ENCODE results near the gene TRIB2. TPM values are rescaled to one million over a fixed set of nuclear protein-coding genes. Genes with fewer than 3 reads are reported as not detected.

The TRIB2 gene
- total RNA-seq, 4 donors from 2014 or later = 23.8 to 83.6 (median 40.1) TPM

DNA sequence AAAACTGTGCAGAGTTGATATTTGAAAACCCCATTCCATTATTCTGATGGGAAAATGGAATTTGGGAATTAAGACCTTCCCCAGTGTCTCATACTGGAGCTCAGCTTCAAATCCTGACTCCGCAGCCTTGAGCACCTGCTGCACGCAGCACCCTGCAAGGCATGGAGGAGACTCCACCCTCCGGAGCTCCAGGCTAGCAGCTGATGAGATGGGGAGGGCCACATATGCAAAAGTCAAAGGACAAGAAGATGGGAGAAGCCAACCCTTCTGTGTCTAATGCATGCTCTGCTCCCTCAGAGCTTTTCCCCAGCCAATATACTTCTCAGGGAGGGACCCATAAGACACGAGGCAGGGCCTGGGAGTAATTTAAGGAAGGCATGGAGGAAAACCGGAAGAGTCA is 34.7 kb upstream of the TRIB2 start:
- no peaks in the 10 kb centered on the region for H3K36me3 ChIP-seq
- no peak overlapping the region for H3K27ac ChIP-seq
- no peaks in the 10 kb centered on the region for H3K4me1 ChIP-seq
- DNase-seq = no peak
- no peaks in the 10 kb centered on the region for H3K27me3 ChIP-seq
- no peak for TF ChIP-seq POLR2A (IDR thresholded peaks at IDR 0.05)
- TF ChIP-seq, protein P1, sequence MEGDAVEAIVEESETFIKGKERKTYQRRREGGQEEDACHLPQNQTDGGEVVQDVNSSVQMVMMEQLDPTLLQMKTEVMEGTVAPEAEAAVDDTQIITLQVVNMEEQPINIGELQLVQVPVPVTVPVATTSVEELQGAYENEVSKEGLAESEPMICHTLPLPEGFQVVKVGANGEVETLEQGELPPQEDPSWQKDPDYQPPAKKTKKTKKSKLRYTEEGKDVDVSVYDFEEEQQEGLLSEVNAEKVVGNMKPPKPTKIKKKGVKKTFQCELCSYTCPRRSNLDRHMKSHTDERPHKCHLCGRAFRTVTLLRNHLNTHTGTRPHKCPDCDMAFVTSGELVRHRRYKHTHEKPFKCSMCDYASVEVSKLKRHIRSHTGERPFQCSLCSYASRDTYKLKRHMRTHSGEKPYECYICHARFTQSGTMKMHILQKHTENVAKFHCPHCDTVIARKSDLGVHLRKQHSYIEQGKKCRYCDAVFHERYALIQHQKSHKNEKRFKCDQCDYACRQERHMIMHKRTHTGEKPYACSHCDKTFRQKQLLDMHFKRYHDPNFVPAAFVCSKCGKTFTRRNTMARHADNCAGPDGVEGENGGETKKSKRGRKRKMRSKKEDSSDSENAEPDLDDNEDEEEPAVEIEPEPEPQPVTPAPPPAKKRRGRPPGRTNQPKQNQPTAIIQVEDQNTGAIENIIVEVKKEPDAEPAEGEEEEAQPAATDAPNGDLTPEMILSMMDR (IDR thresholded peaks at IDR 0.05) = no peak
- intact Hi-C loops (cut with DNase I; ENCODE audit: low total_unique reads) = no loop called here
- H3K4me3 ChIP-seq = no peak overlapping the region
- H3K9me3 ChIP-seq = no peaks in the 10 kb centered on the region

DNA sequence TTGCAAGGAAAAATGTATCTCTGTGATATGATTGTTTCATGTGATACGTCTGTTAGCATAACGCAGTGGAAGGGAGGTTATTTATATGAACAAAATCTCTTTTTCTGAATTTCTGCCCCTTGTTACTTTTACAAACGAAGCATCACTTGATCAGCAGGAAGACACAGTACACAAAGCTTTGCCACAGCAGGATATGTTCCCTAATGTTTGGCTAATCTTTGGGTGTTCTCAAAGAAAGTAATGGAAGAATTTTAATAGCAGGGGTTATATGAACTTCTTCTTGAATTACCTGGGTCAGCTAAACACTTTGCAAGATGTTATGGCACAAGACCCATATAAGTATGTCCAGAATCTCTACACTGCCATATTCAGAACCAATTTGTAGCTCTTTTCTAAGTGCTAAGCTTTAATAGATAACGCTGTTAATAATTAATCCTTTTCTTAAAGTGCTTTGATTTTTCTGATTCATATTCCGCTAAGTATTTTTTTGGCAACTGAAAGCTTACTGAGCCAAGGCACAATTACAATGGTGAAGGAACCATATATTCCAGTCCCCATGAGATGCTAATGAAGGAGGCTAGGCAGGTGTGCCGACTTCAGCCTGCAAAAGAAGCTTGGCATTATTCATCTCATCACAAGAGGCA is 33.2 kb upstream of the TRIB2 start:
- H3K9me3 ChIP-seq = no peaks in the 10 kb centered on the region
- H3K4me1 ChIP-seq = no peaks in the 10 kb centered on the region
- no peak overlapping the region for H3K4me3 ChIP-seq
- no peak for DNase-seq
- H3K27ac ChIP-seq = no peak overlapping the region
- H3K36me3 ChIP-seq = no peaks in the 10 kb centered on the region
- intact Hi-C loops (cut with DNase I; ENCODE audit: low total_unique reads) = no loop called here
- H3K27me3 ChIP-seq = no peaks in the 10 kb centered on the region
- TF ChIP-seq POLR2A (IDR thresholded peaks at IDR 0.05) = no peak
- TF ChIP-seq, protein P1 (IDR thresholded peaks at IDR 0.05) = no peak

DNA sequence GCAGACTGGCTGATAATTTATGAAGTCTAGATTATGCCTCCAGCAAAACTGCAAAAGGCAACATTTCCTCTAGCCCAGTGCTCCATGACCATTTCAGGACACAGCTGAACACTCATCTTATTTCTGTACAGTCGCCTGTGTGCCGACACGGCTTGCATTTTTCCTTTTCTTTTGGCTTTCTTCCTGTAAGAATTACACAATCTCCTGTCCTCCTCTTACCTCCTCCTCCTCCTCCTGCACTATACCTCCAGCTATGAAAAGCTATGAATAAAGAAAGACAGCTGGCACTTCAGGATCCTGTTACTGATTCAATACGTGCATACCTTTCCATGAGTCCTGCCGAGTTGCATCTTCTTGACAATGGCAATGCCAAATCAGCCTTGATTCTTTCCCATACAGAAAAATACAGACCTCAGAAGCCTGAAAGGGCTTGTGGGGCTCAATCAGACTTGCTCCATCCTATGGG is 32.2 kb upstream of the TRIB2 start:
- no peaks in the 10 kb centered on the region for H3K9me3 ChIP-seq
- no peaks in the 10 kb centered on the region for H3K36me3 ChIP-seq
- H3K27ac ChIP-seq = peak overlapping the region; percentile 7 to 38
- TF ChIP-seq, protein P1 (IDR thresholded peaks at IDR 0.05) = no peak
- no peak for TF ChIP-seq POLR2A (IDR thresholded peaks at IDR 0.05)
- intact Hi-C loops (cut with DNase I; ENCODE audit: low total_unique reads) = no loop called here
- H3K4me3 ChIP-seq = no peak overlapping the region
- no peaks in the 10 kb centered on the region for H3K4me1 ChIP-seq
- peak; percentile 36 to 49 for DNase-seq
- H3K27me3 ChIP-seq = no peaks in the 10 kb centered on the region

DNA sequence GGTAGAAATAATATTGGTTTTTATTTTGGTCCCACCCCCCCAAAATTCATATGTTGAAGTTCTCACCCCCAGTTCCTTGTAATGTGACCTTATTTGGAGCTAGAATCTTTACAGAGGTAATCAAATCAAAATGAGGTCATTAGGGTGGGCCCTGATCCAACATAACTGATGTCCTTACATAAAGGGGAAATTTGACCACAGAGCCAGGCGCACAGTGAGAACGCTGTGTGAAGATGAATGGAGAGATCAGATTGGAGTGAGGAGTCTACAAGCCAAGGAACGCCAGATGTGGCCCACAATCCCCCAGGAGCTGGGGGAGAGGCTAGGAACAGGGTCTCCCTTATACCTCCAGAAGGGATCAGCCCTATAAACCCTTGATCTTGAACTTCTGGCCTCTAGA is 31.6 kb upstream of the TRIB2 start:
- H3K9me3 ChIP-seq = no peaks in the 10 kb centered on the region
- no peaks in the 10 kb centered on the region for H3K4me1 ChIP-seq
- intact Hi-C loops (cut with DNase I; ENCODE audit: low total_unique reads) = no loop called here
- H3K27ac ChIP-seq = peak overlapping the region; percentile 7 to 38
- H3K27me3 ChIP-seq = no peaks in the 10 kb centered on the region
- TF ChIP-seq POLR2A (IDR thresholded peaks at IDR 0.05) = no peak
- TF ChIP-seq, protein P1 (IDR thresholded peaks at IDR 0.05) = no peak
- H3K4me3 ChIP-seq = no peak overlapping the region
- DNase-seq = no peak
- no peaks in the 10 kb centered on the region for H3K36me3 ChIP-seq

DNA sequence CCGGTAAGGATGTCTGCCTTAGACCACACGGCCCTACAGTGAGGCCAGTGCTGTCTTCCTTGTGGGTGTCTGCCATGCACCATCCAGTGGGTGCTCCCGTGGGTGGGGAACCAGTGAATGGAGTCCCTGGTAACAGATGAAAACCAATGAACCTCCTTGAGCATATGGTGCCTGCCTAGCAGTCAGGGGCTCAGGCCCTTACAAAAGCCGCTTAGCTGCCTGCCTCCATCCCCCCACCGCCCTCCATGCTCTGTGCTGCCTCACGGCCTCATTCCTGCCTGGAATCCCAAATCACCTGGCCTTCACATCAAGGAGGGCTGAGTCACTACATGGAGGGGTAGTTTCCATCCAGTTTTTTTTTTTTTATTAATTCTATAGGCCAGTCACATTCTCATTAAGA is 30.8 kb upstream of the TRIB2 start:
- Histone ChIP-seq H3K9me3 (no peaks in the 10 kb centered on the region), H3K36me3 (no peaks in the 10 kb centered on the region), H3K27ac (no peak overlapping the region), H3K4me1 (no peaks in the 10 kb centered on the region), H3K4me3 (no peak overlapping the region), H3K27me3 (no peaks in the 10 kb centered on the region)
- intact Hi-C loops (cut with DNase I; ENCODE audit: low total_unique reads) = no loop called here
- no peak for DNase-seq
- TF ChIP-seq POLR2A (IDR thresholded peaks at IDR 0.05) = no peak
- TF ChIP-seq, protein P1 (IDR thresholded peaks at IDR 0.05) = no peak

Measured in uterus (tissue), 4 donors.